Measurements from ENCODE around the gene MGAT5. TPM values are rescaled to one million over a fixed set of nuclear protein-coding genes. Genes with fewer than 3 reads are reported as not detected.
A peak's percentile ranks its signal among the peaks of the same experiment; 100 is the strongest.

Gene MGAT5
- total RNA-seq, 1 experiment from 2014 or later = 11.5 TPM

DNA sequence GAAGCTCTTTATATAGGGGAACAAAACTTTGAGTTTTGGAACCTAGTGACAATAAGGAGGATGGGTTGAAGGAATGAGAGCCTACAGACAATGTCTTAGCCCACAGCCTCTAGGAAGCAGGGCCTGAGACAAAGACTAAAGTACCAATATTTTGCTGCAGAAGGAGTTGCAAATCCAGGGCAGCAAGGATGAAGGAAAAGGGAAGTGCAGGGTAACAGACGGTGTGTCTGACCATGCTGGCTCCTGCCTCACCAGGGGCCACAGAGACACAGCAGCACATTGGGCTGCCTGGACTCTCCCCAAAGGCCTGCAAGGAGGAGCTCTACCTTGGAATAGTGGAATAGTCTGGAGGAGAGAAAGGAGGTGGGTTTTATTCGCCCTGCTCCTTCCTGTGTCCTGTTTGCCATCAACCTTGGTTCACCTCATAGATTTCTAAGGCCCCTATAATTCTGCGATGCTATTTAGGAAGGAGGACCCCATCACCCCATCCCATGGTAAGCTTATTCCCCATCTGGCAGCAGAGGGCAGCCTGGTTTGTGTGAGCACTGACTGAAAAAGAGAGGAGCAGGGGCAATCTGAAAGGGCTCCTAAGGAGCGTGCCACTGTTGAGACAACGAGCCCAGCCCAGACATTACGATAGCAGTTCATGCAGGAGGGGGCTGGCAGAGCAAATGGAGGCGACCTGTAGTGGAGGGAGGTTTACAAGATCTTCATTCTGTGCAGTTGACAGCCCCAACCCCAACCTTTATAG, 143.4 kb downstream of the MGAT5 start:
- Histone ChIP-seq H3K36me3 (no peaks in the 10 kb centered on the region), H3K27me3 (no peaks in the 10 kb centered on the region)
- no peak for DNase-seq

DNA sequence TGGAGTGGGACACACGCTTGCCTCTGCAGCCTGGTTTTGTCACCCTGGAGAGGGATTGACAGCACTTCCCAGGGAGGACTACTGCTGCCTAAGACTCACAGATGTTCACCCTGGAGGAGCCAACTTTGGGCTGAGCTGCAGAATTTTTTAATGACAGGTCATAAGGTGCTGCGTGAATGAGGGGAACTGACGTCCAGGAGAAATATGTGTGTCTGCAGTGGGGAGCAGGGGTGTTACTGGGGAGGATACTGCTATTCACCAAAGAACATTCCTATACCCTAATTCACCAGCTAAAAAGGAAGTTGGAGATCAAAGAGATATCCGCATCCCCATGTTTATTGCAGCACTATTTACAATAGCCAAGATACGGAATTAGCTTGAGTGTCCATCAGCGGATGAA, 144.4 kb downstream of the MGAT5 start:
- H3K27me3 ChIP-seq = no peaks in the 10 kb centered on the region
- no peaks in the 10 kb centered on the region for H3K36me3 ChIP-seq
- H3K4me3 ChIP-seq = no peak overlapping the region
- H3K9me3 ChIP-seq = no peaks in the 10 kb centered on the region
- DNase-seq = no peak

More for the DNA sequence above, 143.4 kb downstream of the MGAT5 start:
- Histone ChIP-seq H3K4me3 (no peak overlapping the region), H3K9me3 (no peaks in the 10 kb centered on the region)

DNA sequence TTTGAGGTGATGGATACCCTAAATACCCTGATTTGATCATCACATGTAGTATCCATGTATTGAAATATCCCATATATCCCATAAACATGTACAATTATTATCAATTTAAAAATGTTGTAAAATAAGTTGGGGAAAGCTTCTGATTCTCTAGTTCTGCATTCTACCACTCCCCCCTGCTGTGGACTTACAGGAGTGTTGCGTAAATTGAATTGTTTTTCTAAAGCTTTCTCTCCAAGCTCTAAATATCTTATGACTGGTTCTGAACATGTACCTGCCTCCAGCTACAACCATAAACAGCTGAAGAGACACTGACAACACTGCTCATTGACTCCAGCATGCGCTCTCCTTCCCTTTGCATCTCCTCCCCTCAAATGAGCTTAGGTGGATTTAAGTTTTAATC, 145.2 kb downstream of the MGAT5 start:
- Histone ChIP-seq H3K9me3 (no peaks in the 10 kb centered on the region), H3K27me3 (no peaks in the 10 kb centered on the region), H3K36me3 (no peaks in the 10 kb centered on the region), H3K4me3 (no peak overlapping the region)
- no peak for DNase-seq

GRCh38 chr2:134401081-134401497, 147.2 kb downstream of the MGAT5 start:
- Histone ChIP-seq H3K27me3 (no peaks in the 10 kb centered on the region), H3K4me3 (no peak overlapping the region), H3K36me3 (no peaks in the 10 kb centered on the region), H3K9me3 (no peaks in the 10 kb centered on the region)
- peak; percentile 63 for DNase-seq

DNA sequence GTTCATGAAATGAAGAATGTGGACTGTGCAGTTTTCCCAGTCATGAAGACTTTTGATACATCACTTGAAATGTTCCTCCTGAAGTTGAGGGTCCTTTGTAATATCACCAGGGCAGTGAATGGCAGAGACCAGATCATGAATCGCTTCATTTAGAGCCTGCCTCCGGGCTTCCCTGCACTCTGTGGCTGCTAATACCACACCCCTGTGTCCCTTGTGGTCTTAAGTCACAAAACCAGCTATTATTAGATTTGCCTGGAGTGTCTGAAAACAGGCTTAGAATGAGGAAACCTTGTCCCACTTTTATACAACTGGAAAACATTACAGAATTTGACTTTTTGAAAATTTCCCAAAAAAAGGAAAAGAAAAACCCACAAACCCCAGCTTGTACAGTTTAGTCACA, 147.9 kb downstream of the MGAT5 start:
- H3K36me3 ChIP-seq = no peaks in the 10 kb centered on the region
- no peaks in the 10 kb centered on the region for H3K9me3 ChIP-seq
- no peaks in the 10 kb centered on the region for H3K27me3 ChIP-seq
- DNase-seq = no peak
- no peak overlapping the region for H3K4me3 ChIP-seq

DNA sequence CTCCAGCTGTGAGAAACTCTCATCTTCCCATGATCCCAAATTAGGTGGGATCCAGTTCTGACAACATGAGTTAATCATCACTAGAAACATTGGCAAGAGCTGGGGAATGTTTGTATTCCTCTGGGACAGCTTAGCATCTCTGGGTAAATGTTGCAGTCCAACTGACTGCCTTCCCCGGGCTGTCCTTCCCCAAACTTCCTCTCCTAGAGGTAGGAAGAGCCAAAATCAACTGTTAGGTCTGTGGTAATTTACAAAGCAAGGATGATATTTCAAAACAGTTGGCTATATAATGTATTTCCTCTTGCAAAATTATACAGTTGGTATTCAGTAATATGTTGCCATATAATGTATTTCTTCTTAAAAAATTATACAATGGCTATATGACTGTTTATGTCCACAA, 148.5 kb downstream of the MGAT5 start:
- H3K36me3 ChIP-seq = no peaks in the 10 kb centered on the region
- no peaks in the 10 kb centered on the region for H3K9me3 ChIP-seq
- H3K27me3 ChIP-seq = no peaks in the 10 kb centered on the region
- peak; percentile 78 for DNase-seq
- no peak overlapping the region for H3K4me3 ChIP-seq

DNA sequence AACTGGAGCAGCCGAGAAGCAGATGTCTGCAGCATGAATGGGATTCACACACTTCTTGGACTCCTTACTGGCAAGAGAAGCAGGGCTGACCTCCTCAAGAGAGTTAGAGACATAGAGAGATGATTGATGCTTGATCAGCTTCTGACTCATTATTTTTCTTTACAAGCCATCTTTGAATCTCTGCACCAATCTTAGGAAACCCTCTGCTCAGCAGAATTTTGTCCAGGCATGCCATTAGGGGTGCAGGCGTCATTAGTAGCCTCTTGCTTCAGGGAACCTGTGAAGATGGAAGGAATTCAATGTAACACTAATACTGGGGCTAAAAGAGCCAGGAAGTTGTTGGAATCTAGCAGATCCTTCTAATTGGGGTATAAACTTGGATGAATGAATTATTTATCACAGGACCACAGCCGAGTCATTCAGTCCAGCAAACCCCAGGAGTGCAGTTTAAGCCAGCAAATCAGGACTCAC, 151.8 kb downstream of the MGAT5 start:
- H3K36me3 ChIP-seq = no peaks in the 10 kb centered on the region
- no peaks in the 10 kb centered on the region for H3K9me3 ChIP-seq
- DNase-seq = peak; percentile 58
- no peaks in the 10 kb centered on the region for H3K27me3 ChIP-seq
- H3K4me3 ChIP-seq = no peak overlapping the region

GRCh38 chr2:134406311-134406710, 152.4 kb downstream of the MGAT5 start:
- no peaks in the 10 kb centered on the region for H3K9me3 ChIP-seq
- no peaks in the 10 kb centered on the region for H3K27me3 ChIP-seq
- no peak for DNase-seq
- H3K4me3 ChIP-seq = no peak overlapping the region
- H3K36me3 ChIP-seq = no peaks in the 10 kb centered on the region

DNA sequence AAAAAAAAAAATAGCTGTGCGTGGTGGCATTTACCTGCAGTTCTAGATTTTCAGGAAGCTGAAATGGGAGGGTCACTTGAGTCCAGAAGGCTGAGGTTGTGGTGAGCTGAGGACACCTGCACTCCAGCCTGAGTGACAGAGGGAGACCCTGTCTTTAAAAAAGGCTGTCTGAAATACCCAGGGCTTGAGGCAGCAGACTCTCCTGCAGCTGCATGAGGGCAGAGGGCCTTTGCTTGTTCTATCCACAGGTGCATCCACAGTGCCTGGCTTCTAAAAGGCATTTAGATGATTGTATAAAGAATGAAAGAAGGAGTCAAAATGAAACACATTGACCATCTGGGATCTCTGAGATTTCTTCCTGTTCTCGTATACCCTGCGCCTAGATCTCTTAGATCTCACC, 152.9 kb downstream of the MGAT5 start:
- no peak for DNase-seq
- Histone ChIP-seq H3K9me3 (no peaks in the 10 kb centered on the region), H3K4me3 (no peak overlapping the region), H3K36me3 (no peaks in the 10 kb centered on the region), H3K27me3 (no peaks in the 10 kb centered on the region)

DNA sequence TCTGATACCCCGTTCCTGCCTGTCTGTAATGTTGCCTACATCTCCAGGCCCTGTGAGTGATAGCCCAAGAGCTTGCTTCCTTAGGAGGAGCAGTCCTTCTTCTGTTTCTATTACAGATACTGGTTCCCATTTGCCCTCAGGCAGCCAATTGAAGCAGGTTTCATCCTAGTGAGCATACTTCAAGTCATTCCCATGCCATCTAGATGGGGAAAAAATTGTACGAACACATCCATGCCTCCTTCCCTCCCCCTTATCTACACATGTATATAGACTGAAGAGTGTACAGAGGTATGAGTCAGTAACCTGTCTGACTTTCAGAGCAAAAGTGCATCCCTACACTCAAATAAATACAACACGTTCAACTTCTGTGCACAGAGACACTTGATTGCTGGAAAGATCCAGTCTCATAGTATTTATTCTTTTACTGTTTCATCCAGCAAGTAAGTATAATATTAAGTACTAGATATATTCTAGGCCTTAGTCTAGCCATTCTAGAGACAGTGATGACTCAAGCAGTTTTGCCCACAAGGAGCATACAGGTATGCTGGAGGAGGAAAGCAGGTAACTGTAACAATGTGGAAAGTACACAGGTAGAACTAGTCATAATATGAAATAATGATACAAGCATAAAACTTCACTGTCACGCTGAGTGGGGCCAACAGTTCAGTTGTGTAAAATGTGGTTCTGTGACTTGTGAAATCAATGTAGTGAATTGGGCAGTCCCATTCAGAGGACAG, 153.4 kb downstream of the MGAT5 start:
- DNase-seq = no peak
- no peaks in the 10 kb centered on the region for H3K36me3 ChIP-seq
- H3K4me3 ChIP-seq = no peak overlapping the region
- H3K27me3 ChIP-seq = no peaks in the 10 kb centered on the region
- H3K9me3 ChIP-seq = no peaks in the 10 kb centered on the region

GRCh38 chr2:134408386-134408785, 154.5 kb downstream of the MGAT5 start:
- Histone ChIP-seq H3K9me3 (no peaks in the 10 kb centered on the region), H3K27me3 (no peaks in the 10 kb centered on the region), H3K4me3 (no peak overlapping the region), H3K36me3 (no peaks in the 10 kb centered on the region)
- DNase-seq = peak; percentile 69

DNA sequence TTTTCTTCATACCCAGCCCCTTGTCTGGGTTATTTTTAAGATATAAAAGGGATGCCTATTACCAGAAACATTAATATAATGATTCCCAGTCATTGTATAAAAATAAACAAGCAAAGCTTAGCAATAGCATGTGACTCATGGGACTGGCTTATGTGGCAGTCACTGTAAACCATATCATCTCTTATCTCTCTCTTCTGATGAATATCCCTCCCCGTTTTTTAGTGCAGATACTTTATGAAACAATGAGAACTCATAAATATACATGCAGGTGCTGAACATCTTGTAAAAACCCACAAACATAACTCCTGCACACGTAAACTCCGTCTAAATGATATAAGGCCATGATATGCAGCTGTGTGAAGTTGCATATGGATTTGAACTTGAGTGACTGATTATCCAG, 154.9 kb downstream of the MGAT5 start:
- Histone ChIP-seq H3K27me3 (no peaks in the 10 kb centered on the region), H3K9me3 (no peaks in the 10 kb centered on the region), H3K36me3 (no peaks in the 10 kb centered on the region), H3K4me3 (no peak overlapping the region)
- no peak for DNase-seq

- Histone ChIP-seq H3K36me3 (no peaks in the 10 kb centered on the region), H3K27me3 (no peaks in the 10 kb centered on the region), H3K4me3 (no peak overlapping the region), H3K9me3 (no peaks in the 10 kb centered on the region)
- no peak for DNase-seq
Measured at GRCh38 chr2:134410006-134410405, 156.1 kb downstream of the MGAT5 start.

GRCh38 chr2:134410831-134411231, 157.0 kb downstream of the MGAT5 start:
- Histone ChIP-seq H3K9me3 (no peaks in the 10 kb centered on the region), H3K27me3 (no peaks in the 10 kb centered on the region), H3K4me3 (no peak overlapping the region), H3K36me3 (no peaks in the 10 kb centered on the region)
- DNase-seq = no peak

DNA sequence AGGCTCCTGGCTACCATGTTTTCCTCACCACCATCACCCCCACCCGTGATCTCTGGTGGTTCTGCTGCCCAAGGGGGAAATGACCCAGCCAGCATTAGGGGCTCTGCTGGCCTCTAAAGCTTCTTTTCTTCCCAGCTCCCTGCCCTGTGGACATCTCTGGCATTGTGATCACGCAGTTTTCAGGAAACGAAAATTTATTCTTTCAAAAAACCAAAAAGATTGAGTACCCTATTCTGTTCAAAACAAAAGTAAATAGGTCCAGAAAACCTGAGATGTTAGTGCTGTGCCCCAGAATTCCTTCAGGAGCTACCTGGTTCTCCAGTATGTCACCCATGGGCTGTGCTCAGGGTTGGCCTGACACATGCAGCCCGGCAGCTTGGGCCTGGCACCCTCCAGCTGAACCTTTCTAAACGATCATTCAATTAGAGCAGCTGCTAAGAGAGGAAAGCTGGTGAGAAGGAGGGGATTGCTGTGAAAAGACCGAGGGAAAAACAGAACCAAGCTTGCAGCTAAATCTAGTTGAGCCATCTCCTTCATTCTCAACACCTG, 157.5 kb downstream of the MGAT5 start:
- no peaks in the 10 kb centered on the region for H3K36me3 ChIP-seq
- no peak for DNase-seq
- no peak overlapping the region for H3K4me3 ChIP-seq
- no peaks in the 10 kb centered on the region for H3K9me3 ChIP-seq
- H3K27me3 ChIP-seq = no peaks in the 10 kb centered on the region

DNA sequence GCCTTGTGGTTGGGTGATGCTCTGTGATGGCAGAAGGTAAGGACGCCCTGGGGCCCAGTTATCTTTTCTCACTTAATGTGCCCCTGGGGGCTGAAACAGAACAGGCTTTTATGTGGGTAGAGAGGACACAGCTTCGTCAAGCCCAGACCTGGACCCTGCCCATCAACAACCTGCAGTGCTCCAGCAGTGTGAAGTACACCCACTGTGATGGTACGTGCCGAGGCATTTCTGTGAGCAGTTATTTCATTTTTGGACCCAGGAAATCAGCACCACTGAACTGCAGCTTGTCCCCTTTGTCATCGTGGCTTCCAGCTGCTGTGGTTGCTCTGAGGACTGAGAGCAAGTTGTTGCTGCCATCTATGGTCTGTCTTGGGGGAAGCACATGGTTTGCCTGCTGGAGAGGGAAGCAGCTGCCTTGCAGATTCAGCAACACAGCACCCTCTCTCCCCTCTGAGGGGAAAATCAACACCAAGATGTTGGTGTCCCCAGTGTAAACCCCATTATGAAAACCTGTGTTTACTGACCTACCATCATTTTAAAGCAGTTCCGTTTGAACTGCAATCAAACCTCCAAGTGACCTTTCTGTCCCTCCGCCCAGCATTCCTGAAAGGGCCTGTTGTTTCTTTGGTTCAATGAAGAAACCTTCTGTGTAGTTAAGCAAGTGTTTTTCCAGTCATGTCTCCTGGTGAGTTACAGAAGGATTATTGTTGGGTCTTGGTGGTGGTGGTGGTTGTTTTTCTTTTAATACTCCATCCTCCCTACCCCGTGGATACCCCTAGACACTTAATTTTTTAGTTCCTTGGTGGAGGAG, 158.2 kb downstream of the MGAT5 start:
- H3K4me3 ChIP-seq = no peak overlapping the region
- H3K9me3 ChIP-seq = no peaks in the 10 kb centered on the region
- DNase-seq = peak; percentile 47
- H3K27me3 ChIP-seq = no peaks in the 10 kb centered on the region
- no peaks in the 10 kb centered on the region for H3K36me3 ChIP-seq

GRCh38 chr2:134412639-134412999, 158.7 kb downstream of the MGAT5 start:
- no peaks in the 10 kb centered on the region for H3K36me3 ChIP-seq
- H3K9me3 ChIP-seq = no peaks in the 10 kb centered on the region
- no peak for DNase-seq
- H3K27me3 ChIP-seq = no peaks in the 10 kb centered on the region
- no peak overlapping the region for H3K4me3 ChIP-seq

Data from MG63 (cell line).